HG03097 (cell line): Measurements from ENCODE around the gene A2ML1.
"Not testable (repeated sequence)": the region's sequence is repeated elsewhere in the genome, so short reads cannot be mapped to it uniquely, and the experiment has no call there.

Experiments used
- ATAC-seq: cut with Tn5 transposase; IDR thresholded peaks from one replicate; pipeline ENCODE4 v1.9.1; 2021; ENCODE audit not compliant: unreplicated experiment, low FRiP score

A2ML1 gene

DNA sequence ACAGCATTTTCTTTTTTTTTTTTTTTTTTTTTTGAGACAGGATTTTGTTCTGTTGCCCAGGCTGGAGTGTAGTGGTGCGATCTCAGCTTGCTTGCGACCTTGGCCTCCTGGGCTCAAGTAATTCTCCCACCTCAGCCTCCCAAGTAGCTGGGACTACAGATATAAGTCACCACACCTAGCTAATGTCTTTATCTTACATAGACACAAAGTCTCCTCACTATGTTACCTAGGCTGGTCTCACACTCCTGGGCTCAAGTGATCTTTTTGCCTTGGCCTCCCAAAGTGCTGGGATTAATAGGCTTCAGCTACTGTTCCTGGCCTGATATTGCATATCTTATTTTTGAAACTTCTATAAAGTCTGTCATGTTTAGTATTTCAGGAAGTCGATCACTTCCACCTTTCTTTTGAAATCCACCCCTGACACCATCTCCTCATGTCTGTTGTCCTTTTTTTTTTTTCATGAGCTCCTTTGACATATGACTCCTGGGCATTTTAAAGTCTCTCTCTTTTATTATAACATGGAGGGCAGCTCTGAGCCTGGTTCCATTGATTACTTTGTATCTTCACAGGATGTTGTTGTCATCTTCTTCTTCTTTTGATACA is 5.9 kb upstream of the A2ML1 start:
- ATAC-seq: no peak

DNA sequence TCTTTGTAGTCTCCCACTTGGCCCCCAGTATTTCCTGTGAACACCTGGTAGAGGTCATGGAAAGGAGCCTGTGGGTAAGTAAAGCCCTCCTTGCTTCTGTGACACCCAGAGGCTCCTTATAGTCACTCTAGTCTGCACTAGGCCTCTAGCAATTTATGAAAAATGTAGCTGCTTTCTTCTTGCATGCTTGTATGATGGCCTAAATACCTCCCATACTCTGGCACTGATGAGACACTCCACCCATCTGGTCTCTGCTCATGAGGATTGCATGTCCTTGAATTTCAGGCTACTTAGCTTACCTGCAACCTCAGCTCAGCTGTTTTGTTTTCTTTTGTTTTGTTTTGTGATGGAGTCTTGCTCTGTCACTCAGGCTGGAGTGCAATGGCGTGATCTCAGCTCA is 4.6 kb upstream of the A2ML1 start:
- no peak for ATAC-seq

DNA sequence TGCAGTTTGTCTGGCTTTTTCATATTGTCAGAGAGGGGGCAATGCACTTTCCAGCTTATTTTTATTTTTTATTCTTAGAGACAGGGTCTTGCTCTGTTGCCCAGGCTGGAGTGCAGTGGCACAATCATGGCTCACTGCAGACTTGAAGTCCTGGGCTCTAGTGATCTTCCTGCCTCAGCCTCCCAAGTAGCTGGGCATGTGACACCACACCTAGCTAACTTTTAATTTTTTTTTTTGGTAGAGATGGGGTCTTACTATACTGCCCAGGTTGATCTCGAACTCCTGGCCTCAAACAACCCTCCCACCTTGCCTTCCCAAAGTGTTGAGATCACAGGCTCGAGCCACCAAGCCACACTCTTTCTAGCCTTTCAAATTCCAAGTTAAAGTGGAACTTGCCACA is 3.9 kb upstream of the A2ML1 start:
- no peak for ATAC-seq

DNA sequence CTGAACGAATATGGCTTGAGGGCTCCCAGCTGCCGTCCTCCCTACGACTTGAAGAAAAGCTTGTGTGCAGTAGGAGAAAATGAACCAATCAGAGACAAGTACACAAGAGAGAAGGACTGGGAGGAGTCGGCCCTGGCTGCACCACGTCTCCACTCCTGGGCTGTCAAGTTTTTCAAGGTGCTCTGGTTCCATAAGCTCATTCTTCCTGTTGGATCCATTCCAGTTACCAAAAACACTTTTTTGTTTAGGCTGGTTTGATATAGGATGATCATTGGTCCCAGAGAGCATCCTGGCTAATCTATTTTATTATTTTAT is 2.8 kb upstream of the A2ML1 start:
- ATAC-seq: no peak

DNA sequence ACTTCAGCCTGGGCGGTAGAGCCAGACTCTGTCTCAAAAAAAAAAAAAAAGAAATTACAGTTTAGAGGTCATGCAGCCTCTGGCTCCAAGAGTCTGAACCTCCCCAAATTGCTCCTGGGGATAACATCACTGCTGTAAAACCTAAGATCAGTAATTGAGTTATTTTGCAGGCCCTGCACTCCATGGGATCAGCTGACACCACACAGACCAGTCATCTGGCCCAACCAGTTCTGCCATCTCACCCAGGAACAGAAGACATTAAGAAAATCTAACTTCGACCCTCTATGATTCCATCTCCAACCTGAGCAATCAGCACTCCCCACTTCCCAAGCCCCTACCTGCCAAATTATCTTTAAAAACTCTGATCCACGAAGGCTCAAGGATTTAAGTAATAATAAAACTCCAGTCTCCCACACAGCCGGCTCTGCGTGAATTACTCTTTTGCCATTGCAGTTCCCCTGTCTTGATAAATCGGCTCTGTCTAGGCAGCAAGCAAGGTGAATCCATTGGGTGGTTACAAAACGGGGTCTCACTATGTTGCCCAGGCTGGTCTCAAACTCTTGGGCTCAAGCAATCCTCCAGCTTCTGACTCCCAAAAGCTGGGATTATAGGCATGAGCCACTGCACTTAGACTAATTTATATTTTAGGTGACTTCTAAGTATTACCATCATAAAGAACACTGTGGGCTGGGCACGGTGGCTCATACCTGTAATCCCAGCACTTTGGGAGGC is 1.6 kb upstream of the A2ML1 start:
- ATAC-seq: not testable (repeated sequence)

DNA sequence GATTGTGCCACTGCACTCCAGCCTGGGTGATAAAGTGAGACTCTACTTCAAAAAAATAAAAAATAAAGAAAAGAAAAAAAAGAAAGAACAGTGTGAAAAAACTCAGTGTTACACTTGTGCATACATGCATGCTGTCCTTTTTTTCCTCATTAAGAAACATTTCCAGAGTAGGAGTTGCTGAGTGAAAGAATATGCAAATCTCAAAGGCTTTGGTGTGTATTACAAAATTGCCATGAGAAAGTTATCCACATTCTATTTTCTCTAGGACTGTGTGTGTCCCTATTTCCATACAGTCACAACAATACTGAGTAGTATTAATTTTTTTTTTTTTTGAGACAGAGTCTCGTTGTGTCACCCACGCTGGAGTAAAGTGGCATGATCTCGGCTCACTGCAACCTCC is 830 bp upstream of the A2ML1 start:
- ATAC-seq: no peak

DNA sequence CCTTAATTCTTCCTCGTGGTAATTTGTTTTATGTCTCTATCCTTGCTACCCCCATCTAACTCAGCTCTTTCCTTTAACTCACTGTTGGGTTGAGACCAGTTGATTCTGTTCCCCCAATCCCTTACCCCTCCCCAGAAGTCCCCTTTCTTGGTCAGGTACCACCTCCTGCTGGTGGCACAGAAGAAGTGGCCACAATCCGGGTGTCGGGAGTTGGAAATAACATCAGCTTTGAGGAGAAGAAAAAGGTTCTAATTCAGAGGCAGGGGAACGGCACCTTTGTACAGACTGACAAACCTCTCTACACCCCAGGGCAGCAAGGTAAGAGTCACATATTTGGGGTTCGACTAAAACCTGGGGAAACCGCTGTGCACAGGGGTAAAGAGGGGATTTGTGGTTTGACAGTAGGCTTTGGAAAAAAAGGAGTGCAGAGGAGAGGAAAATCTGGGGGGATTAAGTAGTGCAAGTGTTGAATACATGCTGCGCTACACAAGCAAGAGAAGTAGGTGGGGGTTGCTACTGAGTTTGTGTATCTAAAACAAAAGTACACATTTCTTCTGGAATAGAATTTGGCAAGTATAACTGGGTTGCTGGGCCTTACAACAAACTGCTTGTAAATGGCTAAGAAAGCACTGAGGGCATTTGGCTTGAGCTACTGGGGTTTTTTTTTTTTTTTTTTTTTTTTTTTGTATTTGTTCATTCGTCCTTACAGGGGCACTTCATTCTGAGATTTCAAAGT is 1.3 kb downstream of the A2ML1 start:
- no peak for ATAC-seq

DNA sequence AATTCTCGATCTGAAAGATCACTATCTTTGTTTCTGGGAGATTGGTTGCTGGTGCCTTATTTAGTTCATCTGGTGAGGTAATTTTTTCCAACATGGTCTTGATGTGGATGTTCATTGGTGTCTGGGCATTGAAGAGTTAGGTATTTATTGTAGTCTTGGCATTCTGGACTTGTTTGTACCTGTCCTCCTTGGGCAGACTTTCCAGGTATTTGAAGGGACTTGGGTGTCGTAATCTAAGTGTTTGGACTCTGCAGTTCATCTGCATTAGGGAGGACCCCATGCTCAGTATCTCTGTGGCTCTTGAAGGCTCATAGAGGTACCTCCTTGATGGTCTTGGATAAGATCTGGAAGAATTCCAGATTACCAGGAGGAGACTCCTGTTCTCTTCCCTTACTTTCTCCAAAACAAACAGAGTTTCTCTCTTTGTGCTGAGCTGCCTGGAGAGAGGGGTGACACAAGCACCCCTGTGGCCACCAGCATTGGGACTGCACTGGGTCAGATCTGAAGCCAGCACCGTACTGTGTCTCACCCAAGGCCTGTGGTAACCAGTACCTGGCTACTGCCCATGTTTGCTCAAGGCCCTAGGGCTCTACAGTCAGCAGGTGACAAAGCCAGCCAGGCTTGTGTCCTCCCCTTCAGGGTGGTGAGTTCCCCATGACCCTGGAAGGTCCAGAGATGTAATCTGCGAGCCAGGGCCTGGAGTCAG is 5.3 kb downstream of the A2ML1 start:
- no peak for ATAC-seq

DNA sequence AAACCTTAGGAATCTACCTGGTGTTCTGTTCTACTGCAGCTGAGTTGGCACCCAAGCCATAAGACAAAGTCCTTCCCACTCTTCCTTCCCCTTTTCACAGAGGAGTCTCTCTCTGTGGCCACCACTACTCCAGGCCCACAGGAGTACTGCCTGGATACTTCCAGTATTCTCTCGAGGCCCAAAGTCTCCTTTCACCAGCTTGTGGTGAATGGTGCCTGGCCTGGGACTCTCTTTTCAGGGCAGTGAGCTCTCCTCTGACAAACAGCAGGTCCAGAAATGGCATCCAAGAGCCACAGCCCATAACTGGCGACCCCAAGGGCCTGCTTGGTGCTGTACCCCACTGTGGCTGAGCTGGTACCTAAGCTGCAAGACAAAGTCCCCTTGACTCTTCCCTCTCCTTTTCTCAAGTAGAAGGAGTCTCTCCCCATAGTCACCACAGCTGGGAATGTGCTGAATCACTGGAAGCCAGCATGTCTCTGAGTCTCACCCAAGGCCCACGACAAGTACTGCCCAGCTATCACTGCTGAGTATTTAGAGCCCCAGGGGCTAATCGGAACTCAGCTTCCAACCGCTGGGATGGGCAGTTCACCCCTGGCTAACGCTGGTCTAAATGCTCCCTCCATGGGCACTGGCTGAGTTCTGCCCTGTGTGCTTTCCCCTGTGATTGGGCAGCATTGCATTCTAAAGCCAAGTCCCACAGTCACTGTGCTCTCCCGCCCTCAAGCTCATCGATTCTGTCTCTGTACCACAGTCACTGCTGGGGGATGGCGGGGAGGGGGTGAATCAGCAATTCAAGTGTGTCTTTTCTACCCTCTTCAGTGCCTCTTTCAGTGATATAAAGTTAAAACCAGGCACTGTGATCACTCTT is 6.1 kb downstream of the A2ML1 start:
- no peak for ATAC-seq

DNA sequence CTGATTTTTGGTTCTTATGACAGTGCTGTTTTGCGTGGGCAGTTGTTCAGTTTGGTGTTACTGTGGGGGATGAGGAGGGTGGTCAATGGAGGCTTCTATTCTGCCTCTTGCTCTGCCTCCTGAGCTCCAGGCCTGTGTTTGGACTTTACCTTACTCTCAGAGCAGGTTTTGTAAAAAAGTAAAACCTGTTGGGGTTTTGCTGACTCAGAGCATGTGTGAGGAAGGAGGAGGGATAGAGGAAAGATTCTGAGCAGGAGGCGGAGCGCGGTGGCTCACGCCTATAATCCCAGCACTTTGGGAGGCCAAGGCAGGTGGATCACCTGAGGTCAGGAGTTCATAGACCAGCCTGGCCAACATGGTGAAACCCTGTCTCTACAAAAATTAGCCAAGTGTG is 6.7 kb downstream of the A2ML1 start:
- ATAC-seq: no peak

DNA sequence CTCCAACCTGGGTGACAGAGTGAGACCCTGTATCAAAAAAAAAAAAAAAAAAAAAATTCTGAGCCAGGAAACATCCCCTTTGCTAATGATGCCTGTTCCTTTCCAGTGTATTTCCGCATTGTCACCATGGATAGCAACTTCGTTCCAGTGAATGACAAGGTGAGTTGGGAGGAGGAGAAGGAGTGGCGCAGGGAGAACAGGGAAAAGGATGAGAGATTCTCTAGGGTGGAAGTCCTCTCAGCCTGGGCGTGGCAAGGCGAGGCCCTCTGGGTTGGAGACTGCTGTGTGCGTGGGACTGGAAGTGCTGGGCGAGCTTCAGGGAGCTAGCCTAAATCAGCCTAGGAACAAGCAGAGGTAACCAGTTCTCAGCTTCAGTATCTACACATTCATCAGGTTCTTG is 7.2 kb downstream of the A2ML1 start:
- ATAC-seq: no peak

DNA sequence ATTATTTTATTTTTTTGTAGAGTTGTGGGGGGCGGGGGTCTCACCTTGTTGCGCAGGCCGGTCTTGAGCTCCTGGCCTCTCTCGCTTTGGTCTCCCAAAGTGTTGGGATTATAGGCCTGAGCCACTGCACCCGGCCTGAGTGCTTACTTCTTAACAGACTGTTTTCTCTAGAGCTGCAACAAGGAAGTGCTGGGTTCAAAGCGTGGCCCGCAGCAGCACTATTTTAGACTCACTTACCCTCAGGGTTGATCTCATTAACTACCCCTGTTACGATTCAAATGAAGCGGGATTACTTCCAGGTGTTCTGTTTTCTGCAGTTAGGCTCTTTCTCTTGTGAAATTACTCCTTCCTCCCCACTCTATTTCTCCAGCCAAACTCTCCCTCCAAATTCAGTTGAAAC is 8.7 kb downstream of the A2ML1 start:
- ATAC-seq: no peak

DNA sequence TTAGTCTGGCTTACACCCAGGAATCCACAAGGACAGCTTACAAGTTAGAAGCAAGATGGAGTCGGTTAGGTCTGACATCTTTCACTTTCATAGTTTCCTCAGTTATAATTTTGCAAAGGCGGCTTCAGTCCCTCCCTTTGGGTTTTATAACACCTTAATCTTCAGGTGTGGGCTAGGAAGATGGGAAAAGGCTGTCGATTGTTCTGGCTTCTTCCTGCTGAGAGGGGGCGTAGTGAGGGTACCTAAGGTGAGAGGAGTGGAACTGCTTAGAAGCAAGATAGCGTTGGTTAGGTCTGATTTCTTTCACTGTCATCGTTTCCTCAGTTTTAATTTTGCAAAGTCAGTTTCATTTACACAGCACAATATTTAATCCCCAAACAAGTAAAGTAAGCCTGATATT is 10.1 kb downstream of the A2ML1 start:
- no peak for ATAC-seq

DNA sequence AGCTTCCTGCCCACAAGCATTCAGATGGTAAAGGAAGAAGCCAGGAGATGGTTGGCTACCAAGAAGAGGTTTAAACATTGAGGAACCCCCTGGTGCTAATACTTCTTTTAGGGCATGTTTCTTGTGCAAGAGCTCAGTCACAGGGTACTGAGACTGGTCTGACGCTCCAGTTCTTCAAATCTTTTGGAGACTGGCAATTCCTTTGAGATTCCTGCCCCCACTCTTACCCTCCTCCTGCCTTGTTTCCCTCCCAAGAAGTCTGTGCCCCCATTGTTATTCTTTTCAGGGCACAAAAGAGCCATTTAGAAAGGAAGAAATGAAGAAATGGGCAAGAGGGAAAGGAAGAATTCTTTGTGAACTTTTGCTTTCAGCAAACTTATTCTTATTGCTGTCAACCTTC is 11.8 kb downstream of the A2ML1 start:
- ATAC-seq: no peak

DNA sequence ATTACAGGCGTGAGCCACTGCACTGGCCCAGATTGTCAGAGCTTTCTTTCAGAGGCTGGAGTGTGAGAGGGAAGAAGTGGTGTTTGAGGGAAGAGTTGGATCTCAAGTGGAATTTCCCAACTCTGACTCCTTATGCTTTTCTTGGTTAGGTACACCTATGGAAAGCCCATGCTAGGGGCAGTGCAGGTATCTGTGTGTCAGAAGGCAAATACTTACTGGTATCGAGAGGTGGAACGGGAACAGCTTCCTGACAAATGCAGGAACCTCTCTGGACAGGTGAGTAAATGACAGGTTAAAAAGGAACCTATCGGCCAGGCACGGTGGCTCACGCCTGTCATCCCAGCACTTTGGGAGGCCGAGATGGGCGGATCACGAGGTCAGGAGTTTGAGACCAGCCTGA is 14.9 kb downstream of the A2ML1 start:
- ATAC-seq: no peak

DNA sequence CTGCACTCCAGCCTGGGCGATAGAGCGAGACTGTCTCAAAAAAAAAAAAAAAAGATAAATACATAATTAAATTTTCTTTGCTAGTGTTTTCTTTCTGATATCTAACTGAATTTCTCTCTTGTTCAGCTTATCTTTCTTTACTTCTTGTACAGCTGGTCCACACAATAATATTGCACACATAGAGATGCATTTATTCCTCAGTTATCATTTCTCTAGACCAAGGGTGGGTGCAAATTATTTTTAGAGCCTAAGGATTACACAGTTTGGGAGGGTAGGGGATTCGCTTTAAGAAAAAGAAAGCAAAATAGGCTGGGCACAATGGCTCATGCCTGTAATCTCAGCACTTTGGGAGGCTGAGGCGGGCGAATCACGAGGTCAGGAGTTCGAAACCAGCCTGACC is 17.9 kb downstream of the A2ML1 start:
- ATAC-seq: no peak

DNA sequence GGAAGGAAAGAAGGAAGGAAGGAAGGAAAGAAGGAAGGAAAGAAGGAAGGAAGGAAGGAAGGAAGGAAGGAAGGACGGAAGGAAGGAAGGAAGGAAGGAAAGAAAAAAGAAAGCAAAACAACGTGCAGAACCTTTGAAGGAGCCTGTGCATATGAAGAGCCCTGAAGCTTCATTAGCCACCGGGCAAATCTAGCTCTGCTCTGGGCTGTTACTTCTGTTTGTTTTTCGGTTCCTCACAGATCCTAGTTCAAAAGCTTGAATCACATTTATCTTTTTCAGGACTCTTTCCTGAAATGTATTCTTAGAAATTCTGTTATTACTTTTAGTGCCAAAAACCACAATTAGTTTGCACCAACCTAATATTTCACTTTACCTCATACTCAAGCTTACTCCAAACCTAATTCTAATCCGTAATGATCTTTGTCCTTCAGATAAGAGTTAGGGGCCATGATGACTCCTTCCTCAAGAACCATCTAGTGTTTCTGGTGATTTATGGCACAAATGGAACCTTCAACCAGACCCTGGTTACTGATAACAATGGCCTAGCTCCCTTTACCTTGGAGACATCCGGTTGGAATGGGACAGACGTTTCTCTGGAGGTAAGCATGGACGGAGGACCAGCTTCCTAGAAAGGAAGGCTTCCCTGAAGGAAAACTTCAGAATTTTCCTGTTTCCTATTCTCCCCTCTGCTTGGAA is 18.7 kb downstream of the A2ML1 start:
- ATAC-seq: no peak

DNA sequence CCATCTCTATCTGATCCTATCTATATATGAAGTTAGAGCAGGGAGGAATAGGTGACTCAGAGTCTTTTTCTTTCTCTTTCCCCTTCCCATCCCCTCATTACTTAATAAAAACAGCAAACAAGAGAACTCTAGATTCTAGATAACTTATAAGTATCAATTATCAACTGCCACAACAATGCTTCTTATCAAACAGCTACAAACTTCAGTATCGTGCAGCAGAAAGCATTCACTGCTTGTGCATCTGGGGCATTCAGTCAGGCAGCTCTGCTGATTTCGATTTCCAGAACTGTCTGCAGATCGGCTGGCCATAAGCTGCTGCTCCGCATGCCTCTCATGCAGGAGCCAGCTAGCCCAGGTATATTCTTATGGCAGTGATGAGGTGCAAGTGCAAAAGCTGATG is 19.4 kb downstream of the A2ML1 start:
- ATAC-seq: no peak

DNA sequence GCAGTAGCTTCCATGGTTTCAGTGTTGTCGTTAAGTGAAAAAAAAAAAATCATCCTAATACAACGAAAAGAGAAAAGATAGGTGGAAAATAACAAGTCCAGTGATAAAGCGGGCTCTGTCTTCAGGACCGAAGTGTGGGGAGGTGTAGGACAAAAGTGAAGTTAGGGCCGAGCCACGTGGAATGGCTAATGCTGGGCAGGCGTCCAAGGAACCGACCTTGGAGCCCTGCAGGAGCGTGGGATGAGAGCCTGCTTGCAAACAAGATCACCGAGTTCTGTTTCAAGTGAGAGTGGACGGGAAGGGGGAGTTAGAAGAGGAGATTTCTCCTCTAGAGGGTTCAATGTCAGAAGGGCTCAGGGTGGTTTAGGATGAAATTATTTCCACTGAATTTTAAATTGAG is 22.2 kb downstream of the A2ML1 start:
- ATAC-seq: no peak

DNA sequence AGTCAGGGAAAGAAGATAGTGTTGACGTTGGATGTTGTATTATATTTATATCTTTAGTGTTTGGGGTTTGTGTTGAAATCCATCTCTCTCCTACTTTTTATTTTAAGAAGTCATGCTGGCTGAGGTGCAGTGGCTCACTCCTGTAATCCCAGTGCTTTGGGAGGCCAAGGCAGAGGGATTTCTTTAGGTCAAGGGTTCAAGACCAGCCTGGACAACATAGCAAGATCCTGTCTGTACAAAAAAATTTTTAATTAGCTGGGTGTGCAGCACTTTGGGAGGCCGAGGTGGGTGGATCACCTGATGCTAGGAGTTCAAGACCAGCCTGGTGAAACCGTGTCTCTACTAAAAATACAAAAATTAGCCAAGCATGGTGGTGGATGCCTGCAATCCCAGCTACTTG is 23.9 kb downstream of the A2ML1 start:
- ATAC-seq: no peak
